GM21423 (cell line): ENCODE results near the gene RAD51.
"Not testable (repeated sequence)": the region's sequence is repeated elsewhere in the genome, so short reads cannot be mapped to it uniquely, and the experiment has no call there.

Experiments used
- ATAC-seq: cut with Tn5 transposase; IDR thresholded peaks from one replicate; pipeline ENCODE4 v1.9.1; 2021; ENCODE audit warnings: mild to moderate bottlenecking, moderate library complexity; ENCODE audit not compliant: unreplicated experiment

The RAD51 gene

DNA sequence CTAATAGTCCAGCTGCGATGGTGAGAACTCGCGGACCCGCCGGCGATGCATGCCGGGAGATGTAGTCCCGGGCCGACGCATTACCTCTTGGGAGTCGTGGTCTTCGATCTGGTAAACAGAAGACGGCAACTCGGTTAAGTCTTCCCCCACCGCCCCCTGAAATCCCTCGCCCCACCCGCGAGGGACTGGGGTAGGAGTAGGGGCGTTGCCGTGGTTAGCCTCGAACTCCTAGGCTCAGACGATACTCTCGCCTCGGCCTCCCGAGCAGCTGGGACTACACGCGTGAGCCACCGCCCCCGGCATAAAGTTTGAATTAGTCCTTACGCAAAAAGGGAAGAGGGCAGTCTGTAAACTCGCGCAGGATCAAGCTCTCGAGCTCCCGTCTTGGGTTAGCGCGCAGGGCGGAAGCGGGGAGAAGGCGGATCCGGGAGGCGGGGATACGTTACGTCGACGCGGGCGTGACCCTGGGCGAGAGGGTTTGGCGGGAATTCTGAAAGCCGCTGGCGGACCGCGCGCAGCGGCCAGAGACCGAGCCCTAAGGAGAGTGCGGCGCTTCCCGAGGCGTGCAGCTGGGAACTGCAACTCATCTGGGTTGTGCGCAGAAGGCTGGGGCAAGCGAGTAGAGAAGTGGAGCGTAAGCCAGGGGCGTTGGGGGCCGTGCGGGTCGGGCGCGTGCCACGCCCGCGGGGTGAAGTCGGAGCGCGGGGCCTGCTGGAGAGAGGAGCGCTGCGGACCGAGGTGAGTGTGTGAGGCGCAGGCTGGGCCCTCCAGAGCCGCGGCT is at the start of gene RAD51:
Gene RAD51, plus strand, starts transcription at position 487 of the 781 bp plus-strand sequence. CDS start 3,585 bp downstream, outside the sequence.
- peak; percentile 83 for ATAC-seq

DNA sequence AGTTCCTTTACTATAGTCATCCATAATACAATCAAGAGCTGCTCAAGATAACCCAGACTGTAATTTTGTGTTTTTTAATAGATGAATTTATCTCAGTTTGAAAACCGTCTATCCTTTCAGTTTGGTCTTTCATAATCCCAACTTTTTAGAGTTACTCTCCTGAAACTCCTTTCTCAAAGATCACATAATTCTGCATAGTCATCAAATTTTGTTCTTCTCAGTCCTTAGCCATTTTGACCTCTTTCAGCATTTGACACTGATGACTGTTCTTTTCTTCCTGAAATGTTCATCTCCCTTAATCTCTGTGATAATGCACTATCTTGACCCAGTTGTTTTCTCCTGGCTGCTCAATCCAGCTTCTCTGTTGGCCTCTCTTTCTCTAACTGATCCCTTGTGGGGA is 47.5 kb upstream of the RAD51 start:
- ATAC-seq, result no peak

DNA sequence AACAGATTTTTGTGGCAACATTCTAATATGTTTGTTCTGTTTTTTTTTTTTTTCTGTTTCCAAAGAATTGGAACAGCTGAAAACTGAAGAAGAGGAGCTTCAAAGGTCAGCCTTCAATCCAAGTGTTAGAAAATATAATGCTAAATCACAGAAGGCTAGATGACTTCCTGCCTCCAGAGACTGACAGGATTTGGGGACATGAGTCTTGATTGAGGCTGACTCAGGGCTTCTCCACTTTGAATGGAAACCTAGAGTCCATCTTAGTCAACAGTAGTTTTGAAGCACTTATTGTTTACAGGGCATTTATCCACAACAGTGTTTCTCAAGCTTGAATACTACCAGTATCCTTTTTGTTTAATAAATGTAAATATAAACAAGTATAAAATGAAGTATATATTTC is 44.5 kb upstream of the RAD51 start:
- no peak for ATAC-seq

DNA sequence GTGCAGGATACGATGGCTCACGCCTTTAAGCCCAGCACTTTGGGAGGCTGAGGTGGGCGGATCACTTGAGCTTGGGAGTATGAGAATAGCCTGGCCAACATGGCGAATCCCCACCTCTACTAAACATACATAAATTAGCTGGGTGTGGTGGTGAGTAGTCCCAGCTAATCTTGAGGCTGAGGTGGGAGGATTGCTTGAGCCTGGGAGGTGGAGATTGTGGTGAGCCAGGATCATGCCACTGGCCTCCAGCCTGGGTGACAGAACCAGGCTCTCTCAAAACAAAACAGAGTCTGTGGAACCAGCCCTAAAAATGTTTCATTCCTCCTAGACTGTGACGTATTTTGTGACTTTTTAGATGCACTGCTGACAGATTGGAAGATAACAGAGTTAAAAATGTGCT is 34.3 kb upstream of the RAD51 start:
- ATAC-seq, result no peak

DNA sequence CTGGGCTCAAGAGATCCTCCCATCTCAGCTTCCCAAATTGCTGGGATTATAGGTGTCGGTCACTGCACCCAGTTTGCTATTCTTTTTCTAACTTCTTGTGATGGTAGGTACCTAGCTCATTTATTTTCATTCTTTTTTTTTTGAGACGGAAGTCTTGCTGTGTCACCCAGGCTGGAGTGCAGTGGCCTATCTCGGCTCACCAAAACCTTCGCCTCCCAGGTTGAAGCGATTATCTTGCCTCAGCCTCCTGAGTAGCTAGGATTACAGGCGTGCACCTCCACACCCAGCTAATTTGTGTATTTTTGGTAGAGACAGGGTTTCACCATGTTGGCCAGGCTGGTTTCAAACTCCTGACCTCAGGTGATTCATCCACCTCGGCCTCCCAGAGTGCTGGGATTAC is 30.1 kb upstream of the RAD51 start:
- ATAC-seq, result no peak

- not testable (repeated sequence) for ATAC-seq
These were observed 18.7 kb upstream of the RAD51 start for GRCh38 chr15:40676290-40676689.

DNA sequence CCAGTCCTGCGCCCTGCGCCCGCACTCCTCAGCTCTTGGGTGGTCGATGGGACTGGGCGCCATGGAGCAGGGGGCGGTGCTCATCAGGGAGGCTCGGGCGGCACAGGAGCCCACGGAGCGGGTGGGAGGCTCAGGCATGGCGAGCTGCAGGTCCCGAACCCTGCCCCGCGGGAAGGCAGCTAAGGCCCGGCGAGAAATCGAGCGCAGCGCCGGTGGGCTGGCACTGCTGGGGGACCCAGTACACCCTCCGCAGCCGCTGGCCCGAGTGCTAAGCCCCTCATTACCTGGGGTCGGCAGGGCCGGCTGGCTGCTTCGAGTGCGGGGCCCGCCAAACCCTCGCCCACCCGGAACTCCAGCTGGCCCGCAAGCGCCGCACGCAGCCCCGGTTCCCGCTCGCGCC is 18.1 kb upstream of the RAD51 start:
- ATAC-seq, result not testable (repeated sequence)

GRCh38 chr15:40680151-40680550 is 14.8 kb upstream of the RAD51 start:
- no peak for ATAC-seq

- not testable (repeated sequence) for ATAC-seq
These were observed 14.0 kb upstream of the RAD51 start for GRCh38 chr15:40680959-40681358.

- ATAC-seq, result no peak
These were observed 10.6 kb upstream of the RAD51 start for GRCh38 chr15:40684381-40684780.

DNA sequence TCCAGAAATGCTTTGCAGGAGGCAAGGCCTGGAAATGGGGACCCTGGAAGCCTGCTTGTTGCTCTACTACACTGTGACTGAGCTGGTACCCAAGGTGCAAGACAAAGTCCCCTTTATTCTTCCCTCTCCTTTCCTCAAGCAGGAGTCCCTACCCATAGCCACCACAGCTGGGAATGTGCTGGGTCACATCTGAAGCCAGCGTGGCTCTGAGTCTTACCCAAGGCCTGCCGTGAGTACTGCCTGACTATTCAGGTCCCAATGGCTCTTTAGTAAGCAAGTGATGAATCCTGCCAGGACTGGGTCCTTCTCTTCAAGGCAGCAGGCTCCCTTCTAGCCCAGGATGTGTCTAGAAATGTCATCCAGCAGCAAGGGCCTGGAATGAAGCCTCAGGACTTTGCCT is 9.6 kb upstream of the RAD51 start:
- ATAC-seq, result no peak

GRCh38 chr15:40688932-40689799 is 5.8 kb upstream of the RAD51 start:
- no peak for ATAC-seq

DNA sequence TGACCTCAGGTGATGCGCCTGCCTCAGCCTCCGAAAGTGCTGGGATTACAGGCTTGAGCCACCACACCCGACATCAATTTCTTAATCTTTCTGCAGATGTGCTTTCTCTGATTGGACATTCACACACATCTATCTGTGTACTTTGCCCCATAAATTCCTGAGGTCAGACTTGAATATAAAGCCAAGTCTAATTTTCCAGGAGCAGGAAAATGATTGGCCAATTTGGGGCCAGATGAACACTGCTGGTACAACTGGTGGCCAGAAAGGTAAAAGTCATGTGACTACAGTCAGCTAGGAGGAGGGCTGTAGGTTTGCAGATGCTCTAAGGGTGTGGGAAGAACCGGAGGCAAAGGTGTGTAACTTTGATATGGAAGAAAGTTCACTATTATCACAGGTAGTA is 3.2 kb upstream of the RAD51 start:
- ATAC-seq, result no peak

GRCh38 chr15:40693904-40694687 is 878 bp upstream of the RAD51 start:
- ATAC-seq, result no peak

DNA sequence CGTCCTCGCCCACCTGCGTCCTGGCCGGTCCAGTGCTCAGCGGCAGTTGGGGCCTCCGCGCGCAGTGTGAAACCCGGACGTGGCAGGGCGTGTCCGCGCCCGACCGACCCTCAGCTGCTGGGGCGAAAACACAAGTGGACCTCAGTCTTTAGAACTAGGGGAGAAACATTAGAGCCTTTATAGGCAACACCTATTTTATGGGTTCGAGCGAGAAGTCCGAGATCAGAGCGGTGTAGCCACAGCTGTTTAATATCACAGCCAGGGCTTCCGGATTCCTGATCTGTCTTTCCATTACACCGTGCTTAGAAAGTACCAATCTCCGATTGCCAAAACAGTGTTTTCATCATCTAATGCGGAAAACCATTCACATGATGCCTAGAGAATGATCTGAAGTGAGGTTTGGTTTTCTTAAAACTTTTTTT is 506 bp downstream of the RAD51 start:
- peak; percentile 29 for ATAC-seq

DNA sequence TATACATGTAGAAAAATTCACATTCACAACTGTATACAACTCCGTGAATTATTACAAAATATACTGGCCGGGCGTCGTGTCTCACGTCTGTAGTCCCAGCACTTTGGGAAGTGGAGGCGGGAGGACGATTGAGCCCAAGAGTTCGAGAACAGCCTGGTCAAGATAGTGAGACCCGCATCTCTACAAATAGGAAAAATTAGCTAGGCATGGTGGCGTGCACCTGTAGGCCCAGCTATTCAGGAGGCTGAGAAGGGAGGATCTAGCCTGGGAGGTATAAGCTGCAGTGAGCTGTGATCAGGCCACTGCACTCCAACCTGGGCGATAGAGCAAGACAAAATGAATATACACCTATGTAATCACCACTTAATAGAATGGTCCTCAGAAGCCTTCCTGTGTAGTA is 1.3 kb downstream of the RAD51 start:
- no peak for ATAC-seq

GRCh38 chr15:40697916-40698315 is 2.9 kb downstream of the RAD51 start:
- no peak for ATAC-seq

DNA sequence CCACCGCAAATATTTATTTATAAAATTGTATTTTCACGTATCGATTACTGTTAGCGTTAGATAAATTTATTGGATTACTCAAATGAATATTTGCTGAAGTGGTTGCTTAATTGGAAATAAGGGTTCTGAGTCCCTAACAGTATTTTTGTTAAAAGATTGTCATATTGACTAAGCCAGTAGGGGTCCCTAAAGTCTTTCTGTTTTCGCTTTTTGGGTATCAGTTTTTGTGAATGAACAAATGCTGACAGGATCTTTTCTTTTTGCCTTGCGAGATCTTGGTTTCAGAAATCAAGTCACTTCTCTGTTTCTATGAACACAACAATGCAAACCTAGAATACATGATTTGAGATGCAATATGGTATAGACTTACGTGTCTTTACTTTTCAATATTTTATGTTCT is 7.1 kb downstream of the RAD51 start:
- no peak for ATAC-seq

DNA sequence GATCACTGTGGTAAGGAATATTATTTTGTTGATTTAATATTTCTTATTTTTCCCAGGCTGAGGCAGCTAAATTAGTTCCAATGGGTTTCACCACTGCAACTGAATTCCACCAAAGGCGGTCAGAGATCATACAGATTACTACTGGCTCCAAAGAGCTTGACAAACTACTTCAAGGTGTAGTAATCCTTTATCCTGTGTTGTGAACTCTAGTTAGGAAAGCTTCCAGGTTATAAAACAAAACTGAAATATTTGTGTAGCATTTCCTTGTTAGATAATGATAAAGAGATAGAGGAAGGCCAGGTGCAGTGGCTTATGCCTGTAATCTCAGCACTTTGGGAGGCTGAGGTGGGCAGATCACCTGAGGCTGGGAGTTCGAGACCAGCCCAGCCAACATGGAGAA is 11.1 kb downstream of the RAD51 start:
- ATAC-seq, result no peak

- ATAC-seq, result no peak
These were observed 19.2 kb downstream of the RAD51 start for GRCh38 chr15:40714144-40714543.

DNA sequence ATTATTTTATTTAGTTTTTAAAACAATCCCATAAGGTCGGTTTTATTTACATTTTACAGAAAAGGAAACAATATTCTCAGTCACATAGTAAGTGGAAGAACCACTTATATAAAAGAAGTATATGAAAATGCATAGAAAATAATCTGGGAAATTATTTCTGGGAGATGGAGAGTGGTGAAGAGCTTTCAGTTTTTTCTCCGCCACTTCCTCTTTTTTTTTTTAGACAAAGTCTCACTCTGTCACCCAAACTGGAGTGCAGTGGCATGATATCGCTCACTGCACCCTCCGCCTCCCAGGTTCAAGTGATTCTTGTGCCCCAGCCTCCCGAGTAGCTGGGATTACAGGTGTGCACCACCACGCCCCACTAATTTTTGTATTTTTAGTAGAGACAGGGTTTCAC is 21.2 kb downstream of the RAD51 start:
- no peak for ATAC-seq
